Cardiac fibroblast (primary cell): ENCODE data around the gene DMWD.

Source experiments
- DNase-seq, 2 donors: peaks; one replicate each; pipeline versions ENCODE4 v3.0.0 to v3.0.0-alpha.2; 2010; ENCODE audit warnings: low read depth in 2 of 2
- H3K4me3 ChIP-seq, 2 donors: replicated peaks in 1 of 2; 1 replicate in 1 of 2; 2 replicates in 1 of 2; pipeline ENCODE4 v1.5.1; 2011; ENCODE audit warnings: low read depth in 2 of 2, low read length in 2 of 2, mild to moderate bottlenecking in 2 of 2, moderate library complexity in 1 of 2
- CTCF ChIP-seq: IDR thresholded peaks from one replicate; pipeline ENCODE4 v1.5.1; 2011; ENCODE audit warnings: low read depth, mild to moderate bottlenecking, low read length, inconsistent platforms

The DMWD gene

GRCh38 chr19:45771311-45771933, 21.2 kb downstream of the DMWD start:
- H3K4me3 ChIP-seq = no peak overlapping the region
- no peak for DNase-seq
- TF ChIP-seq CTCF = no peak

GRCh38 chr19:45770192-45771101, 22.2 kb downstream of the DMWD start:
- peak; percentile 61 for TF ChIP-seq CTCF
- peak overlapping the region; percentile 56 to 58 for H3K4me3 ChIP-seq
- DNase-seq = peak; percentile 97 to 99

GRCh38 chr19:45769821-45770191, 22.8 kb downstream of the DMWD start:
- DNase-seq = peak in 1 of 2 donors; percentile 65

GRCh38 chr19:45768984-45769782, 23.5 kb downstream of the DMWD start, which contains the start of gene SIX5:
Gene SIX5, minus strand, starts transcription at chr19:45769252. Its CDS starts 408 bp downstream, at chr19:45768844.
- no peak for TF ChIP-seq CTCF
- H3K4me3 ChIP-seq = peak within 1 kb of the TSS; percentile 79 to 81
- DNase-seq = peak; percentile 99

More at GRCh38 chr19:45769821-45770191, 22.8 kb downstream of the DMWD start:
- no peak for TF ChIP-seq CTCF
- H3K4me3 ChIP-seq = peak overlapping the region; percentile 56 to 58

GRCh38 chr19:45768655-45768983, 24.0 kb downstream of the DMWD start:
- TF ChIP-seq CTCF = no peak
- DNase-seq = peak; percentile 61 to 65
- H3K4me3 ChIP-seq = peak overlapping the region; percentile 79 to 81

GRCh38 chr19:45767881-45768654, 24.6 kb downstream of the DMWD start:
- no peak for TF ChIP-seq CTCF
- peak overlapping the region; percentile 69 to 79 for H3K4me3 ChIP-seq
- DNase-seq = peak; percentile 76
